HEK293 (cell line): ENCODE measurements around the gene LAT.

Source experiments
- ATF2 ChIP-seq: fragments of 450-650 bp; formaldehyde crosslinking; IDR thresholded peaks from 2 replicates; pipeline ENCODE4 v1.5.1; 2016; ENCODE audit warnings: missing biosample characterization, missing genetic modification characterization, low read depth
- EGR2 ChIP-seq: fragments of 450-650 bp; formaldehyde crosslinking; IDR thresholded peaks from 2 replicates; pipeline ENCODE4 v1.5.1; 2016; ENCODE audit warnings: low read depth, missing biosample characterization, missing genetic modification characterization
- SALL2 ChIP-seq: fragments of 450-650 bp; formaldehyde crosslinking; IDR thresholded peaks from 2 replicates; pipeline ENCODE4 v1.5.0; 2017; ENCODE audit warnings: missing biosample characterization, mild to moderate bottlenecking, missing genetic modification characterization, borderline replicate concordance
- ZNF10 ChIP-seq: fragments of 450-650 bp; formaldehyde crosslinking; IDR thresholded peaks from 2 replicates; pipeline ENCODE4 v1.5.1; 2017; ENCODE audit warnings: missing biosample characterization, missing genetic modification characterization
- ZNF248 ChIP-seq: fragments of 450-650 bp; formaldehyde crosslinking; IDR thresholded peaks from 2 replicates; pipeline ENCODE4 v1.5.1; 2017; ENCODE audit warnings: missing biosample characterization, missing genetic modification characterization
- ZNF449 ChIP-seq: fragments of 450-650 bp; formaldehyde crosslinking; IDR thresholded peaks from 2 replicates; pipeline ENCODE4 v1.5.1; 2017; ENCODE audit warnings: missing biosample characterization, mild to moderate bottlenecking, missing genetic modification characterization, moderate library complexity
- ZNF843 ChIP-seq: fragments of 450-650 bp; formaldehyde crosslinking; IDR thresholded peaks from 2 replicates; pipeline ENCODE4 v1.5.1; 2016; ENCODE audit warnings: missing biosample characterization, missing genetic modification characterization
- TF ChIP-seq, protein P1 (sequence below): fragments of 450-650 bp; formaldehyde crosslinking; IDR thresholded peaks from 2 replicates; pipeline ENCODE4 v1.5.1; 2016; ENCODE audit warnings: missing biosample characterization, missing genetic modification characterization
- TF ChIP-seq, protein P2 (sequence below): fragments of 450-650 bp; formaldehyde crosslinking; IDR thresholded peaks from 2 replicates; pipeline ENCODE4 v1.5.1; 2017; ENCODE audit warnings: missing biosample characterization, missing genetic modification characterization
- TF ChIP-seq, protein P3 (sequence below): fragments of 450-650 bp; formaldehyde crosslinking; IDR thresholded peaks from 2 replicates; pipeline ENCODE4 v1.5.1; 2016; ENCODE audit warnings: missing biosample characterization, missing genetic modification characterization

DNA sequence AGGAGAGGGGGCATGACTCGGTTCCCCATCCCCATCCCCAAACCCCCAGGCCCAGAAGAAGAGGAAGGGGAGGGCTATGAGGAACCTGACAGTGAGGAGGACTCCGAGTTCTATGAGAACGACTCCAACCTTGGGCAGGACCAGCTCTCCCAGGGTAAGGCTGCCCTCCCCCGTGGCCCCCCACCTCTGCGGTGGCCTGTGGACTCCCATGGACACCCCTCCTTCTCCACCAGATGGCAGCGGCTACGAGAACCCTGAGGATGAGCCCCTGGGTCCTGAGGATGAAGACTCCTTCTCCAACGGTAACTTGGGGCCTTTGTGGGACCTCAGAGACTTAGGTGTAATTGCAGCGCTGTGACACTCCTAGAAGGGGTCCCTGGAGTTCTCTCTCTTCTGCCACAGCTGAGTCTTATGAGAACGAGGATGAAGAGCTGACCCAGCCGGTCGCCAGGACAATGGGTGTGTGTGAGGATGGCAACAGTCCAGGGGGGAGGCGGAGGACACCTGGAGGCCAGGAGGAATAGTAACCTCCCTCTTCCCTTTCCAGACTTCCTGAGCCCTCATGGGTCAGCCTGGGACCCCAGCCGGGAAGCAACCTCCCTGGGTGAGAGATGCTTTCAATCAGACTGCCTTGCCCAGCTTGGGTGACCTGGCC lies 47.5 kb upstream of the LAT start:
- TF ChIP-seq ZNF248 (tag by site-specific recombination) = no peak
- TF ChIP-seq, protein P1, sequence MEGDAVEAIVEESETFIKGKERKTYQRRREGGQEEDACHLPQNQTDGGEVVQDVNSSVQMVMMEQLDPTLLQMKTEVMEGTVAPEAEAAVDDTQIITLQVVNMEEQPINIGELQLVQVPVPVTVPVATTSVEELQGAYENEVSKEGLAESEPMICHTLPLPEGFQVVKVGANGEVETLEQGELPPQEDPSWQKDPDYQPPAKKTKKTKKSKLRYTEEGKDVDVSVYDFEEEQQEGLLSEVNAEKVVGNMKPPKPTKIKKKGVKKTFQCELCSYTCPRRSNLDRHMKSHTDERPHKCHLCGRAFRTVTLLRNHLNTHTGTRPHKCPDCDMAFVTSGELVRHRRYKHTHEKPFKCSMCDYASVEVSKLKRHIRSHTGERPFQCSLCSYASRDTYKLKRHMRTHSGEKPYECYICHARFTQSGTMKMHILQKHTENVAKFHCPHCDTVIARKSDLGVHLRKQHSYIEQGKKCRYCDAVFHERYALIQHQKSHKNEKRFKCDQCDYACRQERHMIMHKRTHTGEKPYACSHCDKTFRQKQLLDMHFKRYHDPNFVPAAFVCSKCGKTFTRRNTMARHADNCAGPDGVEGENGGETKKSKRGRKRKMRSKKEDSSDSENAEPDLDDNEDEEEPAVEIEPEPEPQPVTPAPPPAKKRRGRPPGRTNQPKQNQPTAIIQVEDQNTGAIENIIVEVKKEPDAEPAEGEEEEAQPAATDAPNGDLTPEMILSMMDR = no peak
- TF ChIP-seq EGR2 (tag by site-specific recombination) = no peak
- TF ChIP-seq ATF2 (tag by site-specific recombination) = no peak
- no peak for TF ChIP-seq SALL2 (tag by site-specific recombination)
- TF ChIP-seq, protein P2, sequence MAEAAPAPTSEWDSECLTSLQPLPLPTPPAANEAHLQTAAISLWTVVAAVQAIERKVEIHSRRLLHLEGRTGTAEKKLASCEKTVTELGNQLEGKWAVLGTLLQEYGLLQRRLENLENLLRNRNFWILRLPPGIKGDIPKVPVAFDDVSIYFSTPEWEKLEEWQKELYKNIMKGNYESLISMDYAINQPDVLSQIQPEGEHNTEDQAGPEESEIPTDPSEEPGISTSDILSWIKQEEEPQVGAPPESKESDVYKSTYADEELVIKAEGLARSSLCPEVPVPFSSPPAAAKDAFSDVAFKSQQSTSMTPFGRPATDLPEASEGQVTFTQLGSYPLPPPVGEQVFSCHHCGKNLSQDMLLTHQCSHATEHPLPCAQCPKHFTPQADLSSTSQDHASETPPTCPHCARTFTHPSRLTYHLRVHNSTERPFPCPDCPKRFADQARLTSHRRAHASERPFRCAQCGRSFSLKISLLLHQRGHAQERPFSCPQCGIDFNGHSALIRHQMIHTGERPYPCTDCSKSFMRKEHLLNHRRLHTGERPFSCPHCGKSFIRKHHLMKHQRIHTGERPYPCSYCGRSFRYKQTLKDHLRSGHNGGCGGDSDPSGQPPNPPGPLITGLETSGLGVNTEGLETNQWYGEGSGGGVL = no peak
- TF ChIP-seq, protein P3, sequence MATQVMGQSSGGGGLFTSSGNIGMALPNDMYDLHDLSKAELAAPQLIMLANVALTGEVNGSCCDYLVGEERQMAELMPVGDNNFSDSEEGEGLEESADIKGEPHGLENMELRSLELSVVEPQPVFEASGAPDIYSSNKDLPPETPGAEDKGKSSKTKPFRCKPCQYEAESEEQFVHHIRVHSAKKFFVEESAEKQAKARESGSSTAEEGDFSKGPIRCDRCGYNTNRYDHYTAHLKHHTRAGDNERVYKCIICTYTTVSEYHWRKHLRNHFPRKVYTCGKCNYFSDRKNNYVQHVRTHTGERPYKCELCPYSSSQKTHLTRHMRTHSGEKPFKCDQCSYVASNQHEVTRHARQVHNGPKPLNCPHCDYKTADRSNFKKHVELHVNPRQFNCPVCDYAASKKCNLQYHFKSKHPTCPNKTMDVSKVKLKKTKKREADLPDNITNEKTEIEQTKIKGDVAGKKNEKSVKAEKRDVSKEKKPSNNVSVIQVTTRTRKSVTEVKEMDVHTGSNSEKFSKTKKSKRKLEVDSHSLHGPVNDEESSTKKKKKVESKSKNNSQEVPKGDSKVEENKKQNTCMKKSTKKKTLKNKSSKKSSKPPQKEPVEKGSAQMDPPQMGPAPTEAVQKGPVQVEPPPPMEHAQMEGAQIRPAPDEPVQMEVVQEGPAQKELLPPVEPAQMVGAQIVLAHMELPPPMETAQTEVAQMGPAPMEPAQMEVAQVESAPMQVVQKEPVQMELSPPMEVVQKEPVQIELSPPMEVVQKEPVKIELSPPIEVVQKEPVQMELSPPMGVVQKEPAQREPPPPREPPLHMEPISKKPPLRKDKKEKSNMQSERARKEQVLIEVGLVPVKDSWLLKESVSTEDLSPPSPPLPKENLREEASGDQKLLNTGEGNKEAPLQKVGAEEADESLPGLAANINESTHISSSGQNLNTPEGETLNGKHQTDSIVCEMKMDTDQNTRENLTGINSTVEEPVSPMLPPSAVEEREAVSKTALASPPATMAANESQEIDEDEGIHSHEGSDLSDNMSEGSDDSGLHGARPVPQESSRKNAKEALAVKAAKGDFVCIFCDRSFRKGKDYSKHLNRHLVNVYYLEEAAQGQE = no peak
- no peak for TF ChIP-seq ZNF843 (tag by site-specific recombination)
- TF ChIP-seq ZNF10 = no peak
- no peak for TF ChIP-seq ZNF449 (tag by site-specific recombination)
